HEK293 (cell line): ENCODE measurements around the gene IGFALS.

Source experiments
- CTCF ChIA-PET: fragments of 350-600 bp; formaldehyde crosslinking; extraction: SDS; loops from one replicate; lab custom pipeline; 2021; ENCODE audit warnings: antibody characterized with exemption; lab: Yijun Ruan, JAX
- POLR2A ChIA-PET: fragments of 300-600 bp; formaldehyde crosslinking; extraction: SDS; loops from one replicate; lab custom pipeline; 2020; ENCODE audit warnings: antibody characterized with exemption, inconsistent platforms; lab: Yijun Ruan, JAX
- H3K27ac ChIP-seq: fragments of 200-500 bp; sonication (Bioruptor generic); 2 replicates; pipeline ENCODE4 v1.5.1; 2014; ENCODE audit warnings: low read depth, low read length, control low read depth, inconsistent platforms; ENCODE audit errors: extremely low read depth
- H3K36me3 ChIP-seq, 2 experiments: fragments of 200-500 bp in 1 of 2; sonication (Bioruptor generic) in 1 of 2; 1 replicate in 1 of 2; 2 replicates in 1 of 2; pipeline ENCODE4 v1.5.1; 2014 to 2017; ENCODE audit warnings: inconsistent platforms in 2 of 2, low read length in 2 of 2; ENCODE audit not compliant: control insufficient read depth in 2 of 2, insufficient read depth in 1 of 2
- H3K4me1 ChIP-seq: fragments of 200-500 bp; sonication (Bioruptor generic); 2 replicates; pipeline ENCODE4 v1.5.1; 2014; ENCODE audit warnings: mild to moderate bottlenecking, low read length, inconsistent platforms; ENCODE audit not compliant: control insufficient read depth, insufficient read depth
- H3K4me3 ChIP-seq: 2 replicates; pipeline ENCODE4 v1.5.1; 2011; ENCODE audit warnings: low read depth, mild to moderate bottlenecking, control low read depth, low read length, moderate library complexity
- H3K9me3 ChIP-seq: fragments of 200-500 bp; sonication (Bioruptor generic); 2 replicates; pipeline ENCODE4 v1.5.1; 2014; ENCODE audit warnings: low read depth, low read length, inconsistent platforms; ENCODE audit not compliant: control insufficient read depth, insufficient read depth
- BCL11B ChIP-seq: fragments of 450-650 bp; formaldehyde crosslinking; IDR thresholded peaks from 2 replicates; pipeline ENCODE4 v1.5.1; 2016; ENCODE audit warnings: low read depth, missing biosample characterization, missing genetic modification characterization
- GLI2 ChIP-seq: fragments of 450-650 bp; formaldehyde crosslinking; IDR thresholded peaks from 2 replicates; pipeline ENCODE4; 2017; ENCODE audit warnings: missing biosample characterization, missing genetic modification characterization, low read depth, borderline replicate concordance
- GLIS1 ChIP-seq: fragments of 450-650 bp; formaldehyde crosslinking; IDR thresholded peaks from 2 replicates; pipeline ENCODE4 v1.5.1; 2016; ENCODE audit warnings: missing biosample characterization, missing genetic modification characterization
- KLF1 ChIP-seq: fragments of 450-650 bp; formaldehyde crosslinking; IDR thresholded peaks from 2 replicates; pipeline ENCODE4 v1.5.1; 2016; ENCODE audit warnings: missing biosample characterization, missing genetic modification characterization
- KLF7 ChIP-seq: fragments of 450-650 bp; formaldehyde crosslinking; IDR thresholded peaks from 2 replicates; pipeline ENCODE4 v1.5.1; 2016; ENCODE audit warnings: missing biosample characterization, missing genetic modification characterization, borderline replicate concordance
- OSR2 ChIP-seq: fragments of 450-650 bp; formaldehyde crosslinking; IDR thresholded peaks from 2 replicates; pipeline ENCODE4 v1.5.1; 2016; ENCODE audit warnings: missing biosample characterization, missing genetic modification characterization
- PBX3 ChIP-seq: sonication (generic); formaldehyde crosslinking; IDR thresholded peaks from 2 replicates; pipeline ENCODE4 v1.8.1; 2022; ENCODE audit warnings: mild to moderate bottlenecking, moderate library complexity, missing genetic modification reagents
- SCRT2 ChIP-seq: fragments of 450-650 bp; formaldehyde crosslinking; IDR thresholded peaks from 2 replicates; pipeline ENCODE4 v1.5.1; 2016; ENCODE audit warnings: missing biosample characterization, missing genetic modification characterization
- SP3 ChIP-seq: fragments of 450-650 bp; formaldehyde crosslinking; IDR thresholded peaks from 2 replicates; pipeline ENCODE4 v1.5.1; 2016; ENCODE audit warnings: missing biosample characterization, missing genetic modification characterization
- WT1 ChIP-seq: fragments of 450-650 bp; formaldehyde crosslinking; IDR thresholded peaks from 2 replicates; pipeline ENCODE4 v1.5.1; 2016; ENCODE audit warnings: missing biosample characterization, missing genetic modification characterization
- ZBTB17 ChIP-seq: fragments of 450-650 bp; formaldehyde crosslinking; IDR thresholded peaks from 2 replicates; pipeline ENCODE4 v1.5.1; 2016; ENCODE audit warnings: missing biosample characterization, missing genetic modification characterization
- ZBTB21 ChIP-seq: fragments of 450-650 bp; formaldehyde crosslinking; IDR thresholded peaks from 2 replicates; pipeline ENCODE4 v1.5.1; 2017; ENCODE audit warnings: missing biosample characterization, missing genetic modification characterization
- ZBTB6 ChIP-seq: fragments of 450-650 bp; formaldehyde crosslinking; IDR thresholded peaks from 2 replicates; pipeline ENCODE4 v1.5.1; 2017; ENCODE audit warnings: missing biosample characterization, missing genetic modification characterization
- ZEB2 ChIP-seq: fragments of 450-650 bp; formaldehyde crosslinking; IDR thresholded peaks from 2 replicates; pipeline ENCODE4 v1.5.1; 2016; ENCODE audit warnings: missing biosample characterization, missing genetic modification characterization
- ZFHX2 ChIP-seq: fragments of 450-650 bp; formaldehyde crosslinking; conservative IDR thresholded peaks from 2 replicates; pipeline ENCODE4 v1.5.1; 2016; ENCODE audit warnings: missing biosample characterization, missing genetic modification characterization
- ZFP3 ChIP-seq: fragments of 450-650 bp; formaldehyde crosslinking; IDR thresholded peaks from 2 replicates; pipeline ENCODE4 v1.5.1; 2016; ENCODE audit warnings: low read depth, missing biosample characterization, missing genetic modification characterization
- ZNF112 ChIP-seq: fragments of 450-650 bp; formaldehyde crosslinking; IDR thresholded peaks from 2 replicates; pipeline ENCODE4 v1.5.0; 2017; ENCODE audit warnings: missing biosample characterization, missing genetic modification characterization
- ZNF169 ChIP-seq: fragments of 450-650 bp; formaldehyde crosslinking; IDR thresholded peaks from 2 replicates; pipeline ENCODE4 v1.5.1; 2016; ENCODE audit warnings: missing biosample characterization, missing genetic modification characterization
- ZNF280C ChIP-seq: fragments of 450-650 bp; formaldehyde crosslinking; IDR thresholded peaks from 2 replicates; pipeline ENCODE4 v1.5.1; 2016; ENCODE audit warnings: missing biosample characterization, missing genetic modification characterization
- ZNF423 ChIP-seq: fragments of 450-650 bp; formaldehyde crosslinking; IDR thresholded peaks from 2 replicates; pipeline ENCODE4 v1.5.1; 2016; ENCODE audit warnings: missing biosample characterization, missing genetic modification characterization
- ZNF530 ChIP-seq: fragments of 450-650 bp; formaldehyde crosslinking; IDR thresholded peaks from 2 replicates; pipeline ENCODE4 v1.5.1; 2016; ENCODE audit warnings: low read depth, missing biosample characterization, missing genetic modification characterization
- ZNF548 ChIP-seq: fragments of 450-650 bp; formaldehyde crosslinking; IDR thresholded peaks from 2 replicates; pipeline ENCODE4 v1.5.1; 2016; ENCODE audit warnings: missing biosample characterization, missing genetic modification characterization
- ZNF549 ChIP-seq: fragments of 450-650 bp; IDR thresholded peaks from 2 replicates; pipeline ENCODE4 v1.5.1; 2018; ENCODE audit warnings: missing biosample characterization, missing genetic modification characterization, mild to moderate bottlenecking, inconsistent platforms, moderate library complexity
- ZNF558 ChIP-seq: fragments of 450-650 bp; formaldehyde crosslinking; IDR thresholded peaks from 2 replicates; pipeline ENCODE4 v1.5.1; 2016; ENCODE audit warnings: missing biosample characterization, missing genetic modification characterization
- ZNF560 ChIP-seq: fragments of 450-650 bp; formaldehyde crosslinking; IDR thresholded peaks from 2 replicates; pipeline ENCODE4 v1.5.1; 2017; ENCODE audit warnings: missing biosample characterization, missing genetic modification characterization, borderline replicate concordance
- ZNF585B ChIP-seq: fragments of 450-650 bp; formaldehyde crosslinking; IDR thresholded peaks from 2 replicates; pipeline ENCODE4 v1.5.1; 2016; ENCODE audit warnings: missing biosample characterization, missing genetic modification characterization
- ZNF600 ChIP-seq: fragments of 450-650 bp; formaldehyde crosslinking; IDR thresholded peaks from 2 replicates; pipeline ENCODE4 v1.5.1; 2016; ENCODE audit warnings: missing biosample characterization, missing genetic modification characterization
- ZNF777 ChIP-seq: fragments of 450-650 bp; formaldehyde crosslinking; IDR thresholded peaks from 2 replicates; pipeline ENCODE4 v1.5.1; 2017; ENCODE audit warnings: missing biosample characterization, missing genetic modification characterization, borderline replicate concordance
- TF ChIP-seq, protein P1 (sequence below): fragments of 450-650 bp; formaldehyde crosslinking; IDR thresholded peaks from 2 replicates; pipeline ENCODE4 v1.5.1; 2016; ENCODE audit warnings: missing biosample characterization, missing genetic modification characterization
- TF ChIP-seq, protein P2 (sequence below): fragments of 450-650 bp; formaldehyde crosslinking; IDR thresholded peaks from 2 replicates; pipeline ENCODE4 v1.5.1; 2017; ENCODE audit warnings: missing biosample characterization, missing genetic modification characterization

Gene IGFALS

DNA sequence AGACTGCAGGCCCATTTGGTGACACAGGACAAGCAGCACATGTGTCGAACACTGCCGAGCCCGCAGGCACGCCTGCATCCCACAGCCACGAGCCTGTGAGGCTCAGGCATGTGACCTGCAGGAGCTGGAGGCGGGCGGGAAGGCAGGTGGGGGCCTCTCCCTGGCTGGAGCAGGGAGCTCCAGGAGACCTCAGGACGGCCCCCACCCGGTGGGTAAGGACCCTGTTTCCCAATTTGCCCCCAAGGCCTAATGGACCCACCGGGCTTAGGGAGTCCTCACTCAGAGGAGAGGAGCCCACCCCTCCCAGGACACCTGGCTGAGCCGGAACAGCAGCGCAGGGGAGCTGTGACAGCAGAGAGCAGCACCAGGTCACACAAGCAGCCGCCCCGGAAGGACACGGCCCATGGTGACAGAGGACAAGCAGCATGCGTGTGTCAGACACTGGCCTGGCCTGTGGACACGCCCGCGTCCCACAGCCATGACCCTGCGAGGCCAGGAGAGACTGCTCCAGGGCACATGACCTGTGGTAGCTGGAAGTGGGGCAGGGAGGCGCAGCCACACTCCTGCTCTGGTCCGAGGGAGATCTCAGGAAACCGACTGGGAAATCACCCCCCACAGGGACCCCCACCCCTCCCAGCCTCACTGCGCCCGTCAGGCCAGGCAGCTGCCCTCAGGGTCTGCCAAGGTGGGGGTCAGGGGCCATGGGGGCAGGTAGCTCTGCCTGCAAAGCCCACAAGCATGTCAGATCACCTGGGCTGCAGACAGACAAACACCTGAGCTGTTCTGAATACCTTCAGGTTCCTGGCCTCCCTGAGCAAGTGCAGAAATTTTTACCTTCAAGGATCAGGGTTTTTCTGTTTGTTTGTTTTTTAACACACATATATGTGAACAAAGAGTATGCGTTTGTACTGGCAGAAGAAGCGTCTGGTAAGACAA lies 13.5 kb downstream of the IGFALS start:
- peaks cover 15 to 63% of the 10 kb centered on the region in 2 experiments; a peak in 2 of 3 replicates for H3K36me3 ChIP-seq
- ChIA-PET POLR2A (interaction anchor here (1.8 to 5.2 kb wide), 2 partner anchors 10 to 47 kb away, joined by 5 to 113 read pairs; partner anchors contain the start of genes EME2, FAHD1, HAGH and MRPS34), CTCF (no interaction called here)
- TF ChIP-seq ZNF530 (tag by site-specific recombination) (no peak), PBX3 (CRISPR knock-in tag) (no peak), SP3 (tag by site-specific recombination) (no peak), ZNF423 (no peak), GLIS1 (tag by site-specific recombination) (peak; percentile 85), GLI2 (tag by site-specific recombination) (no peak), KLF1 (peak; percentile 9; the same call in 1 of the 2 replicates), OSR2 (tag by site-specific recombination) (no peak), ZNF560 (tag by site-specific recombination) (no peak), WT1 (tag by site-specific recombination) (no peak), SCRT2 (no peak), ZNF548 (no peak), ZBTB21 (no peak), ZNF585B (tag by site-specific recombination) (no peak), ZNF558 (no peak), ZEB2 (tag by site-specific recombination) (no peak), ZBTB6 (tag by site-specific recombination) (no peak), ZNF777 (no peak), ZBTB17 (tag by site-specific recombination) (peak; percentile 21; the same call in 1 of the 2 replicates), ZNF112 (no peak), ZFP3 (no peak), ZNF549 (tag by site-specific recombination) (no peak), ZNF600 (tag by site-specific recombination) (peak; percentile 97), ZFHX2 (tag by site-specific recombination) (peak; percentile 36; the same call in 1 of the 2 replicates), BCL11B (tag by site-specific recombination) (no peak), ZNF169 (tag by site-specific recombination) (no peak), KLF7 (tag by site-specific recombination) (0 out of 2 replicates have a peak, but pooled peaks have one; percentile 17), ZNF280C (no peak)
- TF ChIP-seq, protein P1, sequence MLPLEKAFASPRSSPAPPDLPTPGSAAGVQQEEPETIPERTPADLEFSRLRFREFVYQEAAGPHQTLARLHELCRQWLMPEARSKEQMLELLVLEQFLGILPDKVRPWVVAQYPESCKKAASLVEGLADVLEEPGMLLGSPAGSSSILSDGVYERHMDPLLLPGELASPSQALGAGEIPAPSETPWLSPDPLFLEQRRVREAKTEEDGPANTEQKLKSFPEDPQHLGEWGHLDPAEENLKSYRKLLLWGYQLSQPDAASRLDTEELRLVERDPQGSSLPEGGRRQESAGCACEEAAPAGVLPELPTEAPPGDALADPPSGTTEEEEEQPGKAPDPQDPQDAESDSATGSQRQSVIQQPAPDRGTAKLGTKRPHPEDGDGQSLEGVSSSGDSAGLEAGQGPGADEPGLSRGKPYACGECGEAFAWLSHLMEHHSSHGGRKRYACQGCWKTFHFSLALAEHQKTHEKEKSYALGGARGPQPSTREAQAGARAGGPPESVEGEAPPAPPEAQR (tag by site-specific recombination): no peak
- TF ChIP-seq, protein P2, sequence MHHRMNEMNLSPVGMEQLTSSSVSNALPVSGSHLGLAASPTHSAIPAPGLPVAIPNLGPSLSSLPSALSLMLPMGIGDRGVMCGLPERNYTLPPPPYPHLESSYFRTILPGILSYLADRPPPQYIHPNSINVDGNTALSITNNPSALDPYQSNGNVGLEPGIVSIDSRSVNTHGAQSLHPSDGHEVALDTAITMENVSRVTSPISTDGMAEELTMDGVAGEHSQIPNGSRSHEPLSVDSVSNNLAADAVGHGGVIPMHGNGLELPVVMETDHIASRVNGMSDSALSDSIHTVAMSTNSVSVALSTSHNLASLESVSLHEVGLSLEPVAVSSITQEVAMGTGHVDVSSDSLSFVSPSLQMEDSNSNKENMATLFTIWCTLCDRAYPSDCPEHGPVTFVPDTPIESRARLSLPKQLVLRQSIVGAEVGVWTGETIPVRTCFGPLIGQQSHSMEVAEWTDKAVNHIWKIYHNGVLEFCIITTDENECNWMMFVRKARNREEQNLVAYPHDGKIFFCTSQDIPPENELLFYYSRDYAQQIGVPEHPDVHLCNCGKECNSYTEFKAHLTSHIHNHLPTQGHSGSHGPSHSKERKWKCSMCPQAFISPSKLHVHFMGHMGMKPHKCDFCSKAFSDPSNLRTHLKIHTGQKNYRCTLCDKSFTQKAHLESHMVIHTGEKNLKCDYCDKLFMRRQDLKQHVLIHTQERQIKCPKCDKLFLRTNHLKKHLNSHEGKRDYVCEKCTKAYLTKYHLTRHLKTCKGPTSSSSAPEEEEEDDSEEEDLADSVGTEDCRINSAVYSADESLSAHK (tag by site-specific recombination): no peak

More for the DNA sequence above, 13.5 kb downstream of the IGFALS start:
- Histone ChIP-seq H3K4me1 (peaks cover 6% of the 10 kb centered on the region), H3K9me3 (no peaks in the 10 kb centered on the region), H3K4me3 (no peak overlapping the region), H3K27ac (peak overlapping the region; percentile 53)
